ENCODE measurements around the gene RCAN1.
A peak's percentile ranks its signal among the peaks of the same experiment; 100 is the strongest.

The RCAN1 gene

GRCh38 chr21:34618941-34619340, 4.0 kb upstream of the RCAN1 start:
- no peak for DNase-seq (ENCODE audit: low read depth, low spot score)
- TF ChIP-seq CTCF (IDR thresholded peaks at IDR 0.05; ENCODE audit: insufficient read depth, low read length, missing control alignments) = no peak
- CTCF ChIA-PET = interaction anchor here (1.6 to 9.5 kb wide), 4 partner anchors 10 to 109 kb away, joined by 5 to 125 read pairs (median 12); no protein-coding TSS in a partner anchor
- H3K4me3 ChIP-seq (ENCODE audit: low read depth, low read length) = no peak overlapping the region
- POLR2A ChIA-PET = no interaction called here

- no peak for DNase-seq (ENCODE audit: low read depth, low spot score)
- no peak overlapping the region for H3K4me3 ChIP-seq (ENCODE audit: low read depth, low read length)
- TF ChIP-seq CTCF (IDR thresholded peaks at IDR 0.05; ENCODE audit: insufficient read depth, low read length, missing control alignments) = no peak
- POLR2A ChIA-PET = interaction anchor here (0.5 kb wide), 1 partner anchor 81 kb away, joined by 4 read pairs; no protein-coding TSS in a partner anchor
- CTCF ChIA-PET = interaction anchor here (0.7 to 9.5 kb wide), 5 partner anchors 11 to 108 kb away, joined by 3 to 125 read pairs (median 9); no protein-coding TSS in a partner anchor
Measured at GRCh38 chr21:34617753-34618339, 2.9 kb upstream of the RCAN1 start.

GRCh38 chr21:34615487-34615814, 538 bp upstream of the RCAN1 start:
- peak overlapping the region; percentile 71 for H3K4me3 ChIP-seq (ENCODE audit: low read depth, low read length)
- POLR2A ChIA-PET = interaction anchor here (0.6 kb wide), 1 partner anchor 63 kb away, joined by 3 read pairs; no protein-coding TSS in a partner anchor
- TF ChIP-seq CTCF (IDR thresholded peaks at IDR 0.05; ENCODE audit: insufficient read depth, low read length, missing control alignments) = no peak
- CTCF ChIA-PET = interaction anchor here (0.9 to 9.5 kb wide), 11 partner anchors 9 to 256 kb away, joined by 3 to 125 read pairs (median 3); no protein-coding TSS in a partner anchor
- DNase-seq (ENCODE audit: low read depth, low spot score) = no peak

- H3K4me3 ChIP-seq (ENCODE audit: low read depth, low read length) = peak overlapping the region; percentile 71
- TF ChIP-seq CTCF (IDR thresholded peaks at IDR 0.05; ENCODE audit: insufficient read depth, low read length, missing control alignments) = no peak
- CTCF ChIA-PET = interaction anchor here (1.1 to 9.5 kb wide), 6 partner anchors 9 to 247 kb away, joined by 3 to 125 read pairs (median 16); no protein-coding TSS in a partner anchor
- DNase-seq (ENCODE audit: low read depth, low spot score) = no peak
- POLR2A ChIA-PET = no interaction called here
Measured at GRCh38 chr21:34613679-34614627, 960 bp downstream of the RCAN1 start.

- H3K4me3 ChIP-seq (ENCODE audit: low read depth, low read length) = no peak overlapping the region
- DNase-seq (ENCODE audit: low read depth, low spot score) = no peak
- CTCF ChIA-PET = interaction anchor here (1.0 to 9.5 kb wide), 6 partner anchors 10 to 104 kb away, joined by 4 to 125 read pairs (median 26); no protein-coding TSS in a partner anchor
- TF ChIP-seq CTCF (IDR thresholded peaks at IDR 0.05; ENCODE audit: insufficient read depth, low read length, missing control alignments) = no peak
- POLR2A ChIA-PET = no interaction called here
Measured at GRCh38 chr21:34612557-34612956, 2.4 kb downstream of the RCAN1 start.

- POLR2A ChIA-PET = no interaction called here
- CTCF ChIA-PET = interaction anchor here (0.9 to 9.5 kb wide), 6 partner anchors 9 to 245 kb away, joined by 3 to 125 read pairs (median 26); no protein-coding TSS in a partner anchor
- no peak for DNase-seq (ENCODE audit: low read depth, low spot score)
- no peak overlapping the region for H3K4me3 ChIP-seq (ENCODE audit: low read depth, low read length)
- no peak for TF ChIP-seq CTCF (IDR thresholded peaks at IDR 0.05; ENCODE audit: insufficient read depth, low read length, missing control alignments)
Measured at GRCh38 chr21:34612056-34612455, 2.9 kb downstream of the RCAN1 start.

Measured in AG04449 (cell line).